SW480 (cell line): ENCODE measurements around the gene ZMIZ1.

Experiments
- DNase-seq: peaks from one replicate; pipeline ENCODE4 v3.0.0-alpha.2; 2016; ENCODE audit warnings: low spot score

The ZMIZ1 gene, protein sequence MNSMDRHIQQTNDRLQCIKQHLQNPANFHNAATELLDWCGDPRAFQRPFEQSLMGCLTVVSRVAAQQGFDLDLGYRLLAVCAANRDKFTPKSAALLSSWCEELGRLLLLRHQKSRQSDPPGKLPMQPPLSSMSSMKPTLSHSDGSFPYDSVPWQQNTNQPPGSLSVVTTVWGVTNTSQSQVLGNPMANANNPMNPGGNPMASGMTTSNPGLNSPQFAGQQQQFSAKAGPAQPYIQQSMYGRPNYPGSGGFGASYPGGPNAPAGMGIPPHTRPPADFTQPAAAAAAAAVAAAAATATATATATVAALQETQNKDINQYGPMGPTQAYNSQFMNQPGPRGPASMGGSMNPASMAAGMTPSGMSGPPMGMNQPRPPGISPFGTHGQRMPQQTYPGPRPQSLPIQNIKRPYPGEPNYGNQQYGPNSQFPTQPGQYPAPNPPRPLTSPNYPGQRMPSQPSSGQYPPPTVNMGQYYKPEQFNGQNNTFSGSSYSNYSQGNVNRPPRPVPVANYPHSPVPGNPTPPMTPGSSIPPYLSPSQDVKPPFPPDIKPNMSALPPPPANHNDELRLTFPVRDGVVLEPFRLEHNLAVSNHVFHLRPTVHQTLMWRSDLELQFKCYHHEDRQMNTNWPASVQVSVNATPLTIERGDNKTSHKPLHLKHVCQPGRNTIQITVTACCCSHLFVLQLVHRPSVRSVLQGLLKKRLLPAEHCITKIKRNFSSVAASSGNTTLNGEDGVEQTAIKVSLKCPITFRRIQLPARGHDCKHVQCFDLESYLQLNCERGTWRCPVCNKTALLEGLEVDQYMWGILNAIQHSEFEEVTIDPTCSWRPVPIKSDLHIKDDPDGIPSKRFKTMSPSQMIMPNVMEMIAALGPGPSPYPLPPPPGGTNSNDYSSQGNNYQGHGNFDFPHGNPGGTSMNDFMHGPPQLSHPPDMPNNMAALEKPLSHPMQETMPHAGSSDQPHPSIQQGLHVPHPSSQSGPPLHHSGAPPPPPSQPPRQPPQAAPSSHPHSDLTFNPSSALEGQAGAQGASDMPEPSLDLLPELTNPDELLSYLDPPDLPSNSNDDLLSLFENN

GRCh38 chr10:79068562-79069324 lies at the start of gene ZMIZ1:
TSS of gene ZMIZ1 (plus strand) at chr10:79068966. CDS start at chr10:79201633, 132,667 bp downstream.
- peak; percentile 95 for DNase-seq

DNA sequence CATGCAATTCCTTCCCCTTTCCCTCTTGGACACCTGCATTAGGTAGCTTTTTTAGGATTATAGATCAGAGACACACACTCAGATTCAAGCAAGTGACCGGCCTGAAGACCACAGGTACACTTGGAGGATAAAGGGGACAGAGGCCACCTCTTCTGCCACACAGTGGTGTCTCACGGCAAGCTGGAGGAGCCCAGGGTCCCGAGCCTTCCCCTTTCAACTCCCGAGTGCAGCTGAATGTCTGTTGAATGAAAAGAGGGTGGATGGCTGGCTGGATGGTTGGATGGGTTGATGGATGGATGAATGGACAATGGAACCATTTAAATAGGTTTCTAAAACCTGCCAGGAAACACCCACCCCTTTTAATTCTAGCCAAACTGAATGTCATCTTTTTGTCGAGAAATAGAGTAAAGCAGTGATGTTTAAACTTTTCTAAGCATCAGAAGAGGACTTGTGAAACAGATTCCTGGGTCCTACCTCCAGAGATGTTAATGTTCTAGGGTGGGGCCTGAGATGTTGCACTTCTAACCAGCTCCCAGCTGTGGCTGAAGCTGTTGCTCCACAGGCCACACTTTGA lies 49.2 kb upstream of the ZMIZ1 start:
- no peak for DNase-seq

GRCh38 chr10:79020015-79020491 lies 48.7 kb upstream of the ZMIZ1 start:
- no peak for DNase-seq

GRCh38 chr10:79020605-79021004 lies 48.2 kb upstream of the ZMIZ1 start:
- DNase-seq: no peak

- DNase-seq: no peak
Observed at GRCh38 chr10:79021331-79021907, 47.3 kb upstream of the ZMIZ1 start.

GRCh38 chr10:79021948-79022499 lies 46.7 kb upstream of the ZMIZ1 start:
- DNase-seq: no peak

- no peak for DNase-seq
Observed at GRCh38 chr10:79022565-79023230, 46.1 kb upstream of the ZMIZ1 start.

GRCh38 chr10:79023240-79024162 lies 45.3 kb upstream of the ZMIZ1 start:
- DNase-seq: no peak

DNA sequence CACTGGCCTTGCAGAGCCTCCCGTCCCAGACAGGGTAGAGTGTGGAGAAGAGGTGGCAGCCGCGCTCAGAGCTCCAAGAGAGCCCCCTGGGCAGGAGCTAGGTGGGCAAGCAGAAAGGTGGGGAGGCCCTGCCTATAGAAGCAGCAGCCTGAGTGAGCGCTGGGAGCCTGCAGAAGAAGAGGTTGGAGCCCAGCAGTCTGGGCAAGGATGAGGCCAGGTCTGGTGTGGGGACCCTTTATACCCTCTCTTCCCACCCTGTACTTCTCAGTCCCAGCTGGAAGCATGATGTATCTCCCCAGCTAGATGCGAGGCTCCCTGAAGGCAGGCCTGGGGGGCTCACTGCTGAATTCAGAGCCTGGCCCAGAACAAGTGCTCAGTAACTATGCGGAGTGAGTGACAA lies 44.5 kb upstream of the ZMIZ1 start:
- no peak for DNase-seq

DNA sequence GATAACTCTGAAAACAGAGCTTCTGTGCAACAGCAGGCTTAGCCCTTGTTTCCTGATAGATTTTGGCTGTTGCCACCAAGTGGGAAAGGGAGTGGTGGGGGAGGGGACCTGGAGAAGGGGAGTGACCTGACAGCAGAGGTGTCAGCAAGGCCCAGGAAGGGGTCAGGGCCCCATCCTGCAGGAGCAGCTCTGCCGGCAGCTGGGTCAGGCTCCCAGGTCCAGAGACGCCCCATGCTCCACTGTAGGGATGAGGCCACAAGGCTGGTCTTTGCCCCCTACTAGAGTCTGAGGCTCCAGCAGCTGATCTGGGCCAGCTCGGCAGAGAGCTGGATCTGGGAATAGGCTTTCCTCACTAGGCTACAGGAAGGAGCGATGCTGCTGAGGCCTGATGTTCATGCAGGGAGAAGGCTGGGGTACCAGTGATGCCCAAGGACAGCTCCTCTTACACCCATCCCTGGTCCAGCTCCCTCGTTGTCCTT lies 44.0 kb upstream of the ZMIZ1 start:
- no peak for DNase-seq

GRCh38 chr10:79025199-79025832 lies 43.5 kb upstream of the ZMIZ1 start:
- no peak for DNase-seq

DNA sequence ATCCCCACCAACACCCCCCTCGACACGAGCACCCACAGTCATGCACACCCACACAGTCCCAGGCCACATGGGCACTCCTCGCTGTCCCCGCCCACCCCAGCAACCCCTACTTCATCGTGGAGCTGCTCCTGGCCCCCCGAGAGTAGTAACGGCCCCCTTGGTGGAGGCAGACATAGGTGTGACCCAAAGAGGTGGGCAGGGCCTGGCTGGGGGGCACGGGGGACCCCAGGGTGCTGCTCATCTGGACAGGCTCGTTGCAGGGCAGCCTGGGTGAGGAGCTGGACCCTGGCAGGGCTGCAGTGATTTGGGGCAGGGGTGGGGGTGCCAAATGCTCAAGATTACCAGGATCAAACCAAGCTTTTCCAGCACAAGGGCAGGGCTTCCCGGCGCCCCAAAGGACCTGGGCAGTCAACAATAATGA lies 42.4 kb upstream of the ZMIZ1 start:
- DNase-seq: no peak

DNA sequence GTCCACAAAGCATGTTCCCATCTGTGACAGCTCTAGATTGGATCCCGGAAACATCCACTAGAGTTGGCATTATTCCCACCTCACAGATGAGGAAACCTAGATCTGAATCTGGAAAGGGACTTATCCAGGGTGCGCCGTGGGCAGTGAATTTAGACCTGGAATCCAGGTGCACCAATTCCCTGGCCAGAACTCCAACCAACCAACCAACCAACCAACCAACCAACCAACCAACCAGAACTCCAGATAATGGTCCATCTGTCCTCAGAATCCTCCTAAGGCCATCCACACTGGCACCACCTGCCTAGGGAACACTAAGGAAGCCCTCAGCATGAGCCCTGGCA lies 42.0 kb upstream of the ZMIZ1 start:
- DNase-seq: no peak

- DNase-seq: no peak
Observed at GRCh38 chr10:79027147-79028055, 41.4 kb upstream of the ZMIZ1 start.

DNA sequence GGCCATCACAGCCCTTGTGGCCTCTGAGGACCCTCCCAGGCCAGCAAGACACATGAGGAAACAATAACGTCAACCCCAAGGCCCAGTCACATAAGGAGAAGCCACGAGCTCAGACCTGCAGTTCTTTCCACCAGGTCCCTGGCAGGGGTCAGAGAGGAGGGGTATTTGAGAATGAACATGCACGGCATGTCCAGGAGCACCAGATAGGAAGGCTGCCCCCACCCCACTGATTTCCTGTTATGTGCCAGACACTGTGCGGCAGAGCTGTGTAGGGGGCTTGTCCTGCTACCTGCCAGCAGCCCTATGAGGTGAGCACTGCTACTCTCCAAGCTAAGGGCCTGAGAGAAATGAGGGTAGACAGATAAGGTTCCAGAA lies 40.7 kb upstream of the ZMIZ1 start:
- no peak for DNase-seq

GRCh38 chr10:79028451-79029010 lies 40.2 kb upstream of the ZMIZ1 start:
- no peak for DNase-seq
